Fibroblast of gingiva (primary cell): ENCODE results near the gene CST7.
"Not testable (repeated sequence)": the region's sequence is repeated elsewhere in the genome, so short reads cannot be mapped to it uniquely, and the experiment has no call there.

Experiments used
- DNase-seq: peaks from one replicate; pipeline ENCODE4 v3.0.0-alpha.2; 2011; ENCODE audit warnings: low read depth

CST7 gene, protein sequence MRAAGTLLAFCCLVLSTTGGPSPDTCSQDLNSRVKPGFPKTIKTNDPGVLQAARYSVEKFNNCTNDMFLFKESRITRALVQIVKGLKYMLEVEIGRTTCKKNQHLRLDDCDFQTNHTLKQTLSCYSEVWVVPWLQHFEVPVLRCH

DNA sequence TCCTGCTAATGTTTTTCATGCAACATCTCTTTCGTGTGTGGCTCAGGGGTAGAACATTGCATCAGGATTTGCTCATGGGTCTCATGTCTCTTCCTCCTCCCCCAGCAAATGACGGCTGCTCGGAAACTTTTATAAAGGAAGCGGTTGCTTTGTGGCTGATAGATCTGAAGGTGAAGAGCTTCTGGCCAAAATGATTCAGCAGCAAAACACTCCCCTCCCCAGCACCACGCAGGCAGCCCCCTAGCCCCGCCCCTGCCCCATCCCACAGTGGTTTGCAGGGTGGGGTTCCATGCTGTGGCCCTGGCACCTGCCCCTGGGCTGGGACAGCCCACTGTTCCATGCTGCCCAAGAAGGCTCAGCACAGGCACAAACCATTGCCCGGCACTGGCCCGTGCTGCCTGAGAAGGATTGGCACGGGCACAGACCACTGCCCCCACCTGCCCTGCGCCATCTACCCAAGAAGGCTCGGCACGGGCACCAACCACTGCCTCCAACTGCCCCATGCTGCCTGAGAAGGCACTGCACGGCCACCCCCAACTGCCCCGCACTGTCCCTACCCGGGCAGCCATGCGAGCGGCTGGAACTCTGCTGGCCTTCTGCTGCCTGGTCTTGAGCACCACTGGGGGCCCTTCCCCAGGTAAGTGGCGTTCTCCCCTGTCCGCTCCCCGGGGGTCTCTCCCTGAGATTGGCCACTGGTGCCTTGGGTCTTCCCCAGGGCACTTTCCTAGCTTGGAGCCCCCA is at the start of gene CST7:
TSS of gene CST7 (plus strand) at position 331 of the 741 bp plus-strand sequence. CDS start at position 568, 237 bp downstream.
- no peak for DNase-seq

DNA sequence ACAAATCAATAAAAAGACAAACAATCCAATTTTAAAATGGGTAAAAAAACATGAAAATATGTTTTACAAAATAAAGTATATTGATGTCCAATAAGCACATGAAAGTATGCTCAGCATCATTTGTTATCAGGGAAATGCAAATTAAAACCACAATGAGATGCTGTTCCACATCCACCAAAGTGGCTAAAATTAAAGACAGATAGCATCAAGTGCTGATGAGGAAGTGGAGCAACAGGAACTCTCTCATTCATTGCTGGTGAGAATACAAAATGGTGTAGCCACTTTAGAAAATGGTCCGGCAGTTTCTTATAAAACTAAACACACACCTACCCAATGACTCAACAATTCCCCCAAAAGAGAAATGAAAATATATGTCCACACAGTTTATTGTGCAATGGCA is 42.3 kb upstream of the CST7 start:
- no peak for DNase-seq

DNA sequence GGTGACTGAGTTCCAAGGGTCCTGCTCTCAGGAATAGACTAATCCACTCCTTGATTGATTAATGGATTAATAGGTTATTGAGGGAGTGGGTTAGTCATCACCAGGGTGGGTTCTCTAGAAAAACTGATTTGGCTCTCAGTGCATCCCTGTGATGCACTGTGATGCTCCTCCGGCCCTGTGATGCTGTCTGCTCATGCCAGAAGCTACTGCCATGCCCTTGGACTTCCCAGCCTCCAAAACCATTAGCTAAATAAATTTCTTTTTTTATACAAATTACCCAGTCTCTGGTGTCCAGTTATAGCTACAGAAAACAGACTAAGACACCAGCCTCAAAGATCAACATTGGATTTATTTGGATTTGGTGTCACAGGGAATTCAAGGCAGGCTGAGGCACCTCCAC is 40.4 kb upstream of the CST7 start:
- DNase-seq: no peak

DNA sequence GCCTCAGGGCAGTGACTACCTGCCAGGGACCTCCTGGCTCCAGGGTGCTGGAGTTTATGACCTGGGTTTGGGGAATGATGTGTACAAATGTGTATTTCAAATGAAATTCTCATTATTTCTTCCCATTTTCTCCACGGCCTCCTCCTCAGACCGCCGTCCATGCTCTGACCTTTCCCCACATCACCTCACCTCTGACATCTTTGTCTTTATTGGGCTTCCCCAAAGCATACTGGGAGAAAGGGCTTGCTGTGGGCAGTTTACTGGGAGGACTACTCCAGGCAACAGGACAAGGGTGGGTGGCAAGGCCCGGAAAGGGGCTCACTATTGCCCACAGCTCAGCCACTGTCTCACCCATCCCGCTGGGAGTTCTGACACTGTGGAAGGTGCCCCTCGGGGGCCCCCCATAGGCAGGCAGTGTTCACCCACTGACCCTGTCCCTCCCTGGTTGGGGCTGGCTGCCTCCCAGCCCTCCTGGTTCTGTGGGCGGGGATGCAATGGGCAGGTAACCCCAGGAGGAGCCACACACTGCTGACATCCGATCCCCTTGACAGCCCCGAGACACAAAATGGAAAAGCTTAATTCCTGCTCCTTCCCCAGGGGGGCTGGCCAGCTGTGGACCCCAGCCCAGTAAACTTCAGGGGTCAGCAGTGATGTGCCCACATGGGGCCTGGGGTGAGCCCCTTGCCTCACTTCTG is 39.8 kb upstream of the CST7 start:
- DNase-seq: no peak

DNA sequence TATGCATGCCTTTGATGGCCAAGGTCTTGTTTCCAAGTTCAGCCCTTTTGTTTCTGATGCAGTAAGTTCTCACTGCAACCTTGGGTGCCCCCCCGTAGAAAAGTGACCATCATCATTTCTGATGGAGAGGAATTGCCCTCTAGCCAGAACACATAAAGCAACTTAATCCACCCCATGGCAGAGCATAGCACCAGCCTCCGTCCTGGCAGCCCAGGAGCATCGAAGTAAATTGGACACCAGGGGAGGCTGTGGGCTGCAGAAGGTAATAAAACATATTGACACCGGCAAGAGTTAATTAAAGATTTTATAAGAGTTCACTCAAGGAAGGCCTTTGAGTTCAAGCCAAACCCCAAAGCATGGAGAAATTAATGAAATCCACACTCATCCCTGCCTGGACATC is 39.2 kb upstream of the CST7 start:
- no peak for DNase-seq

DNA sequence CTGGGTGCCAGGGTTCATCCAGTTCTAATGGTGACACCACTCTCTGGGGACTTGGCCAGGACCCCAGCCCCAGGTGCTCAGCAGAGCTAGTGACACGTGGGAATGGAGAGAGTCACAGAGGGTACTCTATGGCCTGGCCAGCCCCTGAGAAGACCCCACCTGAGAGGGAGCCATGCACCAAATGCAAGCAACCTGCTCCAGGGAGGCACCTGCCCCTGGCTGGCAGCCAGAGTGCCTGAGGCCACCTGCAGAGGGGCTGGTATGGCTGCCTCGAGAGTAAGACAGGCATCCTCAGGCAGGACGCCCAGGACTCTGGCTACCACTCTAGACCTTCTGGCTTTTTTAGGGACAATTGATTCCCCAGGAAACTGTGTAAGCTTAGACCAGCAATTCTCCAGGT is 38.6 kb upstream of the CST7 start:
- no peak for DNase-seq

DNA sequence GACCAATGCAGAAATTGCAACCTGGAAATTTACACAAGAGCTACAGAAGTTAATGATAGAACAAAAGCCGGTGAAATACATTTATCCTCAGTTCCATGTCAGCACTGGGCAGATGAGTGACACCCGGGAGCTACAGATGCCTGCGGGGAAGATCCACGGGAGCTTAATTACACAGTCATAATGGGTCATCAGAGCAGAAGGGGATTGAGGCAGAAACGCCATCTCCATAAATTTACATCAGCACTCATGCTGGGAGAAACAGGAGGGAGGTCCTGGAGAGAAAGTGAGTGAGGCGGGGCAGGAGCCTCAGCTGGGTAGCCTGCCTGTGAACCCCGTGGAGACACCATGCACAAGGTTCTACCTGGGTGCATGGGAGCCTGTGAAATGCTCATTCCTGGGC is 37.6 kb upstream of the CST7 start:
- DNase-seq: no peak

DNA sequence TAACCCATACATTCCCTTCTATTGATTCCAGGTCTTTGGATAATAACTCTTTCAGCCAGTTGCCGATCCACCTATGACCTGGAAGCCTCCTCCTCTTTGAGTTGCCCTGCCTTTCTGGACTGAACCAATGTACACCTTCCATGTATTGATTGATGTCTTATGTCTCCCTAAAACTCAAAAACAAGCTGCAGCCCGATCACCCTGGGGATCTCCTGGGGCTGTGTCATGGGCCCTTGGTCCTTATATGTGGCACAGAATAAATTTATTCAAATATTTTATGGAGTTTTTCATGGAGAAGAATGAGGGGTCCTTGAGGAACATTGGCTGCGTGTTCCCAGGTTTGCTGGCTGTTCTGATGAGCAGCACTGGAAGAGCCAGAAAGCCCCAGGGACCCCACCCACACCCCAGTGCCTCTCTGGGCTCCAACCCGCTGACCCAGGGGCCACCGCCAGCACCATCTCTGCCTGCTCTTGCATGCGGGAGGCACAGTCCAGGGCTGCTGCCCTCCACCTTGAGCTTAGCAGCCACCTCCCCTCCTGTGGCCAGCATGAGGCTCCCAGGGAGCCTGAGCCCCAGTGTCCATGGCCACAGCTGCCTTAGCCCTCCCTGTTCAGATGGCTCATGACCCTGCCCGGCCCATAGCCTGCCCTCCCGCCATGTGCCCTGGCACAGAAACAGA is 36.5 kb upstream of the CST7 start:
- DNase-seq: no peak

DNA sequence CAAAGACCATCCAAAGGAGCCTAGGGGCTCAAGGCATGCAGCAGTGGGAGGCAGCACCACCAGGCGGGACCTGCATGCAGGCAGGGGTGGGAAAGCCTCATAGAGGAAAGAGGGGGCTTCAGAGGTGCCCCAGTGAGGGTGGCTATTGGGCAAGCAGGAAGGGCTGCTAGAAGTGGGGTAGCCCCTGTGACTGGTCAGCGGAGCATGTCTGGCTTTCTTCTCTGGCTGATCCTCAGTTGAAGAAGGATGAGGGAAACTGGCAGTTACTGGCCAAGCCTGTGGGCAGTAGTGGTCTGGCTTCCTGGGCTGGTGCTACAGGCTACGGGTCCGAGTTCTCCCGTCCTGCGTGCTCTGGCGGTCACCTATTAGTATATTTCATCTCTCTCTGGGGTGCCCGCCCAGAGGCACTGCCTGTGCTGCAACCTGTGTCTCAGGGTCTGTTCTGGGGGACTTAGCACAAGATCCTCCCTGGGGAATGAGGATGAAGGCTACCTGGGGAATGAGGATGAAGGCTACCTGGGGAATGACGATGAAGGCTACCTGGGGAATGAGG is 35.9 kb upstream of the CST7 start:
- DNase-seq: no peak

DNA sequence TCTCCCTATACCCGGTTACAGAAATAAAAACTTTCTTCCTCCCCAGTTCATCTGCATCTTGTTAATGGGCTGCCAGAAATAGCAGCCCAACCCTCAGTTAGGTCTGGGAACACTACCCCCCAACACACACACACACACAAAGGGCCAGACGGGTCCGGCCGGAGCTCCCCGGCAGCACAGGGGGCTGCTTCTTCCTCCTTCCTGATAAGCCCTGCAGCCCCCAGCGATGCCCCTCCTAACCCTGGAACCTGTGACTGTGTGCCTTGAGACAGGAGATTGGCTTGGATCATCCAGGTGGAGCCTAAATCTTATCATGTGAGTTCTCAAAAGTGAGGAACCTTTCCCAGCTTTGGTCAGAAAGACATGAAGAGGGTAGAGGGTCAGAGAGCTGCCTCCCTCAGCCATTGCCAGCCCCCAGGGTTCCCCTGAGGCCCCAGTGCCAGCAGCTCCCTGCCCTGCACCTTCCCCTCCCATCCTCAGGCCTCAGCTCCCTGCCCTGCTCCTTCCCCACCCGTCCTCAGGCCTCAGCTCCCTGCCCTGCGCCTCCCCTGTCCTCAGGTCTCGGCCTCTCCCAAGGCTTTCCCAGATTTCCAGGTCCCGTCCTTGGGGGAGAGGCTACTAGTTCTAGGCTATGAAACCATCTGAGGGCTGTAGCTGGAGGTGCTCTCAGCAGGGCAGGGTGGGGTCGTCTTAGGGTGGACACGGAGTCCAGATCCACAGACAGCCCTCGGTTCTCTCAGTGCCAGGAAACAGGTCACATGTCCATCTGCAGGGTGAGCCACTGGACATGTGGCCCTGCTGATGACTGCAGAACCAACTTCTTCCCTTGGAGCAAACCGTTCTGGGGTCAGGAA is 34.5 kb upstream of the CST7 start:
- DNase-seq: no peak

DNA sequence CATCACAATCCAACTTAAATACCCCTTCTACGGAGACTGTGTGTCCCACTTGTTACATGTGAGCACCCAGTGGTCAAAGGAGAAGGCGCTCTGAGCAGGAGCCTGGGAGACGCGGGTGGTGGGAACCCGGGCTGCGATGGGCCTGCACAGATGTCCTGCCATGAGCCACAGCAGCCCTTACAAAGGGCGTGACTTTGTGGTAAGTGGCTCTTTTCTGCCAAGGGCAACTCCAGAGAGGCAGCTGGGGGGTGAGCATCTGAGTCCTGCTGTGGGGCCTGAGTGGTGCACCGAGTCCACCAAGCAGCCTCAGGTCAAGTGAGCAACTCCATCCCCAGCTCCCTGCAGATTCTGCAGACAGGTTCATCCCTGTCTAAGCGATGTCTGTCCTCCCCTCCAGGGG is 33.6 kb upstream of the CST7 start:
- DNase-seq: no peak

DNA sequence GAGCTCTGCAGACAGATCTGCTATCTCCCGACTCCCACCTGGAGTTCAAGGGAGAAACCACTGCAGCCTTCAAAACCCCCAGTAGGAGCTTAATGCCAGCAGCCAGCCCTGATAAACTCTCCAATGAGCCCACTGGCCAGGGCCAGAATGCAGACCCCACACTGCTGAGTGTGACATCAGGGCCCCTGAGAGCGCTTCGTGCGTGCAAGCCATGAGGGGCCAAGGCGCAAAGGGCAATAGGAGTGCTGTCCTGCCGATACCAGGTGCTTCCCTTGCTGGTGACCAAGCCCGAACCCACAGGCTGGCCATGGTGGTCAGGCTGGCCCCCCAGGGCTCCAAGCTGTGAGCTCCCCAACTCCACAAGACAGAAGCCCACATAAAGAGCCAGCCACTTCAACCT is 33.2 kb upstream of the CST7 start:
- no peak for DNase-seq

DNA sequence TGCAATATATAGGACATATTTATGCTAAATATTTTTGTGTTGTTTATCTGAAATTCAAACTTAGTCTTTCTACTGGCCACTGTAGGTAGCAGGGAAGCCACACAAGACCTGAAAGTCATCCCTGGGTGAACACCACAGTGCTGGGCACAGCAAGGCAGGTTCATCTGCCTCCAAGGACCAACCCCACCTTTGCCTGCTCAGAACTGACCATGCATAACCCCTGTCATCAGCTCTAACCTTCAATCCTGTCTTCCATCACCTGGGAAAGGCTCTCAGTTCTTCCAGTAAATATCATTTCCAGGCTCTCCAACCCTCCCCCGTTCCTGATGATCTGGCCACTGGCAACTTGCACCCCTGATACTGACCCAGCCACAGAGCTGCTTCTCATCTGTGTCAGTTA is 32.7 kb upstream of the CST7 start:
- DNase-seq: no peak

DNA sequence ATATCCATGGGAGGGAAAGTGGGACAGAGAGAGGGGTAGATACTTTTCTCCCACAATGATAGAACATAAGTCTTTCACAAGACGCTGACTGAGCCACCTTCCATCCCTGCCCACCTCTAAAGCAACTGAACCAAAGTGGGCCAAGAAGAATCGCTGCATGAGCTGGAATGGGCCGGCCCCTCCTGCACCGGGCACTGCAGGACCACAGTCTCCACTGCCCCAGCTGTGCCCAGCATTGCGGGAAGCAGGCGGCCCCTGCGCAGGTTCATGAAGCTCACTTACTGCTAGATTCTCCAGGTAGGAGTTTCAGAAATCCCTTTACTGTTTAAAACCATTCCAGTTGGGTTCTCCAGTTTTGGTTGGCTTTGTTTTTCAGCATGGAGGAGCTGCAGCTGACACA is 32.0 kb upstream of the CST7 start:
- no peak for DNase-seq

DNA sequence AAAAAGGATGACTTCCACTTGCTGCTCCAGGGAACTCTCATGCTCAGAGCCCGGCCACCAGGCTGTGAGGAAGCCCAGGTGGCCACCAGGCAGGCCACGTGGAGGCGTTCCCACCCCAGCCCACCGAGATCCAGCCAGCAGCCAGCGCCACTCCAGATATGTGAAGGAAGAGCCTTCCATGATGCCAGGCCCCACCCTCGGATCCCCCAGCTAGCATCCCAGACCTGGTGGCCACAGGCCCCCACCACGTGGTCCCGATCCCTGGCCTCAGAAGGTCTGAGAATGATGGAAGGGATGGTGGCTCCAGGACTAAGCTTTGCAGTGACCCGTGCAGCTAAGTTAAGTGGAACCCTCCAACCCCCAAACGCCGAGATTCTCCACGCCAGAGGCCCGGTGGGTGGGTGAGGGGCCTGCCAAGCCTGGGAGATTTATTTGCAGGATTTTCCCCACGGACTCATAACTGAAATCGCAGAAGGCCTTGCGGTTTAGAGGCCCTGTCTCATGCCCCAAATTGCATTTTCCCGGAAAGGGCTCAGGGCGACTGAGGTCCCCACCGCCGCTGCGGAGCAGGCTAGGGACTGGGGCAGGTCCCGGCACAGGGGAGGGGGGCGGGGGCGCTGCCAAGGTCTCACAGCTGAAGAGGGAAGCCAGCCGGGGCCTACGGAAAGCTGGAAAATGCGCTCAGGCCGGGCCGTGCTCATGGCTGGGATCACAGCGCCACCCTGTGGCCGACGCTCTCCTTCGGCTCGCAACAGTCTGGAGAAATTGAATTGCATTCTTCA is 31.1 kb upstream of the CST7 start:
- peak; percentile 58 for DNase-seq

DNA sequence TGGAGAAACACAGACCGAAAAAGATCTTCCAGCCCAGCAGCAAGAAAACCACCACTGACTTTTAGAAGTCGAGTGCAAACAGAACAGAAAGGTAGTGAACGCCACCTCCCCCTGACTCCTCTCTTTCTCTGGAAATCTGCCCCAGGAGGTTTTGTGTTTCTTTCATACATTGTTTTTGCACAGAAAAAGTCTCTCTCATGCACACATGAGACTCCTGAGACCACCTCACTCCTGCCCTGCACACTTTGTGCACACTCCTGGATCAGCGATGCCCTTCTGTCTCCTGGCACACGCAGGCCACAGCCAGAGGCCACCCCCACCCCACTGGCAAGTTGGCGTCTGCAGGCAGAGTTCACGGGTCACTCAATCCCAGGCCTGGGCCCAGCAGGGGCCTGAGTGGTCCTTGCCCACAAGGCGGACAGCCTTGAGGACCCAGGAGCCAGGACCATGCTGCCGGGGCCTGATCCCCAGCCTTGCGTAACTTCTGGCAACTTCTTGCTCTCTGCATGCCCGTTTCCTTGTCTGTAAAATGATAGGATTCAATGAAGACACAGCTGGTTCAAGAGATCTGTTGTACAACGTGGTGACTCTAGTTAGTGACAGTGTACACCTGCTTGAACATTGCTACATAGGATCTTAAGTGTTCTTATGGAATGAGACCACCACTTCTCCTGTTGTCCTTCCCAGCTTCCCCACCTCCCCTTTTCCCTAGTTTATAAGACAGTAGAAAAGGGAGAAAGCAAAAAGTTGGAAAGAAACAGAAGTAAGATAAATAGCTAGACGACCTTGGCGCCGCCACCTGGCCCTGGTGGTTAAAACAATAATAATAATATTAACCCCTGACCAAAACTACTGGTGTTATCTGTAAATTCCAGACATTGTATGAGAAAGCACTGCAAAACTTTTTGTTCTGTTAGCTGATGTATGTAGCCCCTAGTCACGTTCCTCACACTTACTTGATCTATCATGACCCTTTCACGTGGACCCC is 30.2 kb upstream of the CST7 start:
- no peak for DNase-seq

DNA sequence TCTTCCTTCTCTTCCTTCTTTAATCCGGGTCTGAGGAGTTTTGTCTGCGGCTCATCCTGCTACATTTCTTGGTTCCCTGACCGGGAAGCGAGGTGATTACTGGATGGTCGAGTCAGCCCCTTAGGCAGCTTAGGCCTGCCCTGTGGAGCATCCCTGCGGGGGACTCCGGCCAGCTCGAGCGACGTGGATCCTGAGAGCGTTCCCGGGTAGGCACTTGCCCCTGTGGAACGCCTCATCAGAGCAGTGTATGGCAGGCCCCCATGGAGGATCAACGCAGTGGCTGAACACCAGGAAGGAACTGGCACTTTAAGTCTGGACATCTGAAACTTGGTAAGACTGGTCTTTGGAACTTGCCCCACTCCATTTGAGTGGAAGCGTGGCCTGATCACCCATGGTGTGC is 29.4 kb upstream of the CST7 start:
- DNase-seq: not testable (repeated sequence)

DNA sequence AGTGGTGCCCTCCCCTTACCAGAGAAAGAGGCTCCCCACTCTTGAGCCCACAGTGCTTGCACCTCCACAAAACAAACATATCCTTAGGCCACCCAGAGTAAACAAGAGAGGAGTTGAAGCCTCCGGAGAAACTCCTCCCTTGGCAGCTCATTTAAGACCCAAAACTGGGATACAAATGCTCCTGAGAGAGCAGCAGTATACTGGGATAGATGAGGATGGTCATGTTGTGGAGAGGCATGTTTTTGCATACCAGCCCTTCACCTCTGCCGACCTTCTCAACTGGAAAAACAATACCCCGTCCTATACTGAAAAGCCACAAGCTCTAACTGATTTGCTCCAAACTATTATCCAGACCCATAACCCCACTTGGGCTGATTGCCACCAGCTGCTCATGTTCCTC is 28.4 kb upstream of the CST7 start:
- DNase-seq: not testable (repeated sequence)

DNA sequence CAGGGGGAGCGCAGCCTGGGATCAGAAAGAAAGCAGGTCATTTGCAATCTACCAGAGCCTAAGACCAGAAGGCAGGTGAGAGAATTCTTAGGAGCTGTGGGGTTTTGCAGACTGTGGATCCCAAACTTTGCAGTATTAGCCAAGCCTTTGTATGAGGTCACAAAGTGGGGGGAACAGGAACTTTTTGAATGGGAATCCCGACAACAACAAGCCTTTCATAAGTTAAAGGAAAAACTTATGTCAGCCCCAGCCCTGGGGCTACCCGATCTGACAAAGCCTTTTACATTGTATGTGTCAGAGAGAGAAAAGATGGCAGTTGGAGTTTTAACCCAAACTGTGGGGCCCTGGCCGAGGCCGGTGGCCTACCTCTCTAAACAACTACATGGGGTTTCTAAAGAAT is 19.8 kb upstream of the CST7 start:
- not testable (repeated sequence) for DNase-seq
